Fibroblast of the aortic adventitia (primary cell): ENCODE data around the gene MARCHF5. TPM values are rescaled to one million over a fixed set of nuclear protein-coding genes. Genes with fewer than 3 reads are reported as not detected.
"Not testable (repeated sequence)": the region's sequence is repeated elsewhere in the genome, so short reads cannot be mapped to it uniquely, and the experiment has no call there.

Experiments
- DNase-seq: peaks from one replicate; pipeline ENCODE4 v3.0.0-alpha.2; 2010; ENCODE audit warnings: low read depth
- H3K4me3 ChIP-seq: 2 replicates; pipeline ENCODE4 v1.5.1; 2011; ENCODE audit warnings: low read depth, mild to moderate bottlenecking, control low read depth, low read length, moderate library complexity
- total RNA-seq: library from RNA; depleted of rRNA; stranded (reverse); fragments of >200 nt; gene quantifications from 2 replicates; pipeline ENCODE4 v1.2.3, GENCODE V29; 2012; ENCODE audit warnings: low replicate concordance
- TF ChIP-seq, protein P1 (sequence below): IDR thresholded peaks from 2 replicates; pipeline ENCODE4 v1.5.1; 2011; ENCODE audit warnings: mild to moderate bottlenecking, low read length, control low read depth, inconsistent platforms; ENCODE audit not compliant: insufficient read depth

MARCHF5 gene
- total RNA-seq, 1 donor, result 14.0 TPM

DNA sequence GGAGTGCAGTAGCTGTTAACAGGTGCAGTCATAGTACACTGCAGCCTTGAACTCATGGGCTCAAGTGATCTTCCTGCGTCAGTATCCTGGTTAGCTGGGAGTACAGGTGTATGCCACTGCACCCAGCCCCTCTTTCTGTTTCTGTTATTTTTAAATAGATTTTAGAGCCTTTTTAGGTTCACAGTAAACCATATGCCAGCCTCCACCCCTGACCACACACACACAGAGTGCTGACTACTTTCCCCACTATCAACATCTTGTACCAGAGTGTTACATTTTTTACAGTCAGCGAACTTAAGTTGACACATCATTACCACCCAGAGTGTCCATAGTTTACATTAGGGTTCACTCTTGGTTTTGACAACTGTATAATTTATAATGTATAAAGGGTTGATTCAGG is 32.1 kb downstream of the MARCHF5 start:
- TF ChIP-seq, protein P1, sequence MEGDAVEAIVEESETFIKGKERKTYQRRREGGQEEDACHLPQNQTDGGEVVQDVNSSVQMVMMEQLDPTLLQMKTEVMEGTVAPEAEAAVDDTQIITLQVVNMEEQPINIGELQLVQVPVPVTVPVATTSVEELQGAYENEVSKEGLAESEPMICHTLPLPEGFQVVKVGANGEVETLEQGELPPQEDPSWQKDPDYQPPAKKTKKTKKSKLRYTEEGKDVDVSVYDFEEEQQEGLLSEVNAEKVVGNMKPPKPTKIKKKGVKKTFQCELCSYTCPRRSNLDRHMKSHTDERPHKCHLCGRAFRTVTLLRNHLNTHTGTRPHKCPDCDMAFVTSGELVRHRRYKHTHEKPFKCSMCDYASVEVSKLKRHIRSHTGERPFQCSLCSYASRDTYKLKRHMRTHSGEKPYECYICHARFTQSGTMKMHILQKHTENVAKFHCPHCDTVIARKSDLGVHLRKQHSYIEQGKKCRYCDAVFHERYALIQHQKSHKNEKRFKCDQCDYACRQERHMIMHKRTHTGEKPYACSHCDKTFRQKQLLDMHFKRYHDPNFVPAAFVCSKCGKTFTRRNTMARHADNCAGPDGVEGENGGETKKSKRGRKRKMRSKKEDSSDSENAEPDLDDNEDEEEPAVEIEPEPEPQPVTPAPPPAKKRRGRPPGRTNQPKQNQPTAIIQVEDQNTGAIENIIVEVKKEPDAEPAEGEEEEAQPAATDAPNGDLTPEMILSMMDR, result no peak
- H3K4me3 ChIP-seq, result no peak overlapping the region
- no peak for DNase-seq

DNA sequence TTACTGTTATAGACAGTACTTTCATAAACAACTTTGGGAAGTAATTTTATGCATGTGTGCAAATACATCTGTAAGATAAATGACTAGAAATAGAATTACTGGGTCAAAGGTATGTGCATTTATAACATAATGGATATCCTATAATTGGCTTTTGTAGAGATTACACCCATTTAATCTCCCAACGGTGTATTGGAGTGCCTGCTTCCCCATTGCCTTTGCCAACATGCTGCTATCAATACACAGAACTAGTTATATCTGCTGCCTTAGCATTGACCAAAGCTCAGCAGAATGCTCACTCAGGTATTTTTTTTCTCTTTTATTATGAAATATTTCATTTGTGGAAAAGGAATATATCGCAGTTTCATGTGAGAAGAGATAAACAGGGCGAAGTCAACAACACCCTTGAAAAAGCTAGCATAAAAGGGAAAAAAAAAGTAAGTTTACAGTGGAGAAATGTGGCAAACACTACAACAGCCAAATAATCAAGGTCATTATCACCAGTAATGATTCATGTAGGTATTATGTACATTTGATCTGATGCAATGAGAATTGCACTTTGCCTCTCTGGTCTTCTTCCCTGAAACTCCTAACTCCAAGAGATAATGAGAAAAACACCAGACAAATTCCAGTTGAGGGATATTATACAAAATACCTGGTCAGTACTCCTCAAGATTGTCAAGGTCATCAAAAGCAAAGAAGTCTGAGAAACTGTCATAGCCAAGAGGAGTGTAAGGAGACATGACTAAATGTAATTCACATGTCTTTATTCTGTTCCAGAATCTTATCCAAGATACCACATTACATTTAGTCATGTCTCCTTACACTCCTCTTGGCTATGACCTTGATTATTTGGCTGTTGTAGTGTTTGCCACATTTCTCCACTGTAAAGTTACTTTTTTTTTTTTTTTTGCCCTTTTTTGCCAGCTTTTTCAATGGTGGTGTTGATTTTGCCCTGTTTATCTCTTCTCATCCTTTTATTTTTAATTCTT is 36.8 kb downstream of the MARCHF5 start:
- TF ChIP-seq, protein P1, result no peak
- DNase-seq, result peak; percentile 24
- H3K4me3 ChIP-seq, result no peak overlapping the region

DNA sequence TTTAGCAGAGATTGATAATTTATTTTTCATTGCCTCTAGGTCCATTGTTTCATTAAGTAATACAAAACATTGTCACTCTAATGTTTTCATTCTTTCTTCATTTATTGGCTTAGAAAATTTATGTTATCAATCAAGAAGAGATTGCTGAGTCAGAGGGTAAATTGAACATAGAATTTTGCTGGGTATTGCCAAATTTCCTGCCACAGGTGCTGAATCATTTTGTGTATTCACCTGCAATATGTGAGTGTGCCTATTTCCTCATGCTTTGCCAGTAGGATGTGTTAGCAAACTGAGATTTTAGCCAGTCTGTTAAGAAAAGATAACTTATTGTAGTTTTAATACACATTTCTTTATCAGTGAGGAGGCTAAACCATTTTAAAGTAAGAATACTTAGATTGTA is 38.0 kb downstream of the MARCHF5 start:
- no peak overlapping the region for H3K4me3 ChIP-seq
- TF ChIP-seq, protein P1, result no peak
- DNase-seq, result no peak

DNA sequence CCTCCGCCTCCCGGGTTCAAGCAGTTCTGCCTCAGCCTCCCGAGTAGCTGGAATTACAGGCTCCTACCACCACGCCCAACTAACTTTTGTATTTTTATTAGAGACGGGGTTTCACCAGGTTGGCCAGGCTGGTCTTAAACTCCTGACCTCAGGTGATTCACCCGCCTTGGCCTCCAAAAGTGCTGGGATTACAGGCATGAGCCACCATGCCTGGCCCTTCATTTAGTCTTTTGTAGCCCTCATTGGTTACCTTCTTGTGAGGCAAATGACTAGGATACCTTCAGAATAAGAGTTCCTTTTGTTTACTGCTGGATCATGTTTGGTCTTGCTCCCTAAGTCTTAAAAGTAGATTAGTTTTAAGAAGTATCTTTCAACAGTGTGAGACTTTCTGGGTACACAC is 39.0 kb downstream of the MARCHF5 start:
- DNase-seq, result not testable (repeated sequence)

DNA sequence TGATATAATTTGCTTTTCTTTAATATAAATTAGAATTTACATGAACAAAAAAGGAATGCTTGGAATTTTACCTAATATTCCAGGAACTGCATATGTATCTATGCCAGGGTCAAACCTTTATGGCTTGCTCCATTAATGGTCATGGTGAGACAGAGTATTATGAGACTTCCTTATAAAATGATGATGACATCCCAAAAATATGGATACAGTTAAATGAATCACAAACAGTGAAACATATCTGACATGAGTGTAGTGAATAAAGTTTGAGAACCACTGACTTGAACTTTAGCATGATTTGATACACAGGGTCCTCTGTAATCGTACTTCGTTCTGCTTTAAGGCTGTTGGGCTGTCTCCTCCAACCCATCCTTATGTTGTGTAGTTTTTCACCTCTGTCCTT is 51.8 kb downstream of the MARCHF5 start:
- H3K4me3 ChIP-seq, result no peak overlapping the region
- DNase-seq, result no peak
- TF ChIP-seq, protein P1, result no peak

More for the DNA sequence above, 39.0 kb downstream of the MARCHF5 start:
- H3K4me3 ChIP-seq, result not testable (repeated sequence)

DNA sequence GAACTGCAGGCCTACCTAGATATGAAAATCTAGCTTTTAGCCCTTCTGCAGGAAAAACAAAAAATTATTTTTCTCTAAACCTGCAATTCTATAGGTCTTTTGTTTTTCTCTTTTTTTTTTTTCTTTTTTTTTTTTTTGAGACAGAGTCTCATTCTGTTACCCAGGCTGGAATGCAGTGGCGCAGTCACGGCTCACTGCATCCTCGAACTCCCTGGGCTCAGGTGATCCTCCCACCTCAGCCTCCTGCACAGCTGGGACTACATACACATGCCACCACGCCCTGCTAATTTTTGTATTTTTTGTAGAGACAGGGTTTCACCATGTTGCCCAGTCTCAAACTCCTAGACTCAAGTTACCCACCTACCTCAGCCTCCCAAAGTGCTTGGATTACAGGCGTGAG is 54.6 kb downstream of the MARCHF5 start:
- not testable (repeated sequence) for H3K4me3 ChIP-seq, DNase-seq

DNA sequence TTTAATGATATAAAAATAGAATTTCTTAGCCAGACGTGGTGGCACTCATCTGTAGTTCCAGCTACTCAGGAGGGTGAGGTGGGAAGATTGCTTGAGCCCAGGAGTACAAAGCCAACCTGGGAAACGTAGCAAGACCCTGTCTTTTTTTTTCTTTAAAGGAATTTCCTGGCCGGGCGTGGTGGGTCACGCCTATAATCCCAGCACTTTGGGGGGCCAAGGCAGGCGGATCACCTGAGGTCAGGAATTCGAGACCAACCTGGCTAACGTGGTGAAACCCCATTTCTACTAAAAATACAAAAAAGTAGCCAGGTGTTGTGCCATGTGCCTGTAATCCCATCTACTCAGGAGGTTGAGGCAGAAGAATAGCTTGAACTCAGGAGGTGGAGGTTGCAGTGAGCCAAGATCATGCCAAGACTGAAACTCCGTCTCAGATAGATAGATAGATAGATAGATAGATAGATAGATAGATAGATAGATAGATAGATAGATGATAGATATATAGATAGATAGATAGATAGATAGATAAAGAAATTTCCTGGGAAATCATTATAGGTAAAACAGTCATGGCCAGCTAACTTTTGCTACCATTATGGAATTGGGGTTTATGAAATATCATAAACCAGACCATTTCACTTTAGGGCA is 56.2 kb downstream of the MARCHF5 start:
- H3K4me3 ChIP-seq, DNase-seq: not testable (repeated sequence)

DNA sequence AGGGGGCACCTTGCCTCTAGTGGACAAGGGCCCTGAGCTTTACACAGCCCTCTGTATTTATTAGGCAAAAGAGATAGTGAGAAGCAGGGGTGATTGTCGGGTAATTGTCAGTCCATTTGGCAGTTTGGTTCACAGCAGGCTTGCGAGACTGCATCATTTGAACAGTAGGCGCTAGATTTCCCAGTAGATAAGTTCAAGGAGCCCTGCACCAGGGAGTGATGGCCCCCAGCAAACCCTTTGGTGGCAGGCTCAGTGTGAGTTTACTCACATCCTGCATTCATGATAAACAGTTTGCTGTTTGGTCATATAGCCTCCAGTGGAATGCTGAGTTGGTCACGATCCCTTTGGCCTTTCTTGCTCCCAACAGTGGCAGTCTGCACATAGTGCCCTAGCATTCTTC is 59.4 kb downstream of the MARCHF5 start:
- no peak overlapping the region for H3K4me3 ChIP-seq
- TF ChIP-seq, protein P1, result no peak
- DNase-seq, result no peak
